Epithelial cell of proximal tubule (primary cell): Measurements from ENCODE around the gene PAPOLB. TPM values are rescaled to one million over a fixed set of nuclear protein-coding genes. Genes with fewer than 3 reads are reported as not detected.
A peak's percentile ranks its signal among the peaks of the same experiment; 100 is the strongest.

Experiments used
- DNase-seq: peaks from one replicate; pipeline ENCODE4 v3.0.0-alpha.2; 2011; ENCODE audit warnings: low read depth
- H3K4me3 ChIP-seq: 2 replicates; pipeline ENCODE4 v1.5.1; 2011; ENCODE audit warnings: low read depth, mild to moderate bottlenecking, low read length
- CTCF ChIP-seq: conservative IDR thresholded peaks from 2 replicates; pipeline ENCODE4 v1.5.1; 2012; ENCODE audit warnings: low read depth, mild to moderate bottlenecking, low read length
- total RNA-seq: library from RNA; depleted of rRNA; stranded (reverse); fragments of >200 nt; gene quantifications from 2 replicates; pipeline ENCODE4 v1.2.3, GENCODE V29; 2015

Gene PAPOLB
- 0.07 TPM in 1 of 2 replicates, not detected in the other for total RNA-seq

DNA sequence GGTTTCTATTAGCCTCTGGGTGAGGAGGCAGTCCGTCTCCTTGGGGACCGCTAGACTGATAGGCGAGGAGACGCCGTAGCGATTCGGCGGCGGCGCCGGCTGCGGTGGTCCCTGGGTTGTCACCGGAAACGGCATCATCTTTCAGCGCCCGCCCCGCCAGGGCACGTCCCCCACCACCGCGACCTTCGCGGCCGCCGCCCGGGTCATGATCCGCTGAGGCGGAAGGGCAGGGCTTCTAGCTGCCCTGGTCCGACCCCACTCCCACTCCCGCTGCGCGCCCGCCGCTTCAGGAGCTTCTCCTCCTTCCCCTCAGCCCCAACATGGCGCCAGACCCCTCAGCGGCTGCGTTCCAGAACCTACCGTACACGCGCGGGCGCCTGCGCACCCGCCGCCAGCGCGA lies at the start of gene PAPOLB:
TSS of gene PAPOLB (minus strand) at position 358 of the 400 bp plus-strand sequence. CDS start at position 138, 220 bp downstream.
- no peak for TF ChIP-seq CTCF
- H3K4me3 ChIP-seq = peak within 1 kb of the TSS; percentile 8
- DNase-seq = no peak

GRCh38 chr7:4911111-4911828 lies 49.4 kb upstream of the PAPOLB start:
- DNase-seq = no peak
- TF ChIP-seq CTCF = no peak
- no peak overlapping the region for H3K4me3 ChIP-seq

DNA sequence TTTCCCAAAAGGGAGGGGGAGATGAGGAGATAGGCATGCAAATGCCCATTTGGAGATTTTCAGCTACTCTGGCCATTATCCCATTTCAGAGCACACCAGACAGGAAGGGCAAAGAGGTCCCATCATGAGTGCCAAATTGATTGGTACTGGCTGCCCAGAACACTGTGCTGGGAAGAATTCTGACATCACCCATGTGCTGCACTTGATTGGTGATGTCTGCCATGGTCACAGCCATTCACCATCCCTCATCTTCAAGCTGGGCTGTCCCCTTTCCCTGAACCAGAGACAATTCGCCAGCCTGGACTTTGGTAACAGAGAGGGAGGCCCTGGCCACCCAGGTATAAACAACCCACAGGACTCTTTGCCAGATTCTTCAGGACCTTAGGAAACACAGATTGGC lies 44.9 kb upstream of the PAPOLB start:
- TF ChIP-seq CTCF = no peak
- no peak overlapping the region for H3K4me3 ChIP-seq
- DNase-seq = no peak

DNA sequence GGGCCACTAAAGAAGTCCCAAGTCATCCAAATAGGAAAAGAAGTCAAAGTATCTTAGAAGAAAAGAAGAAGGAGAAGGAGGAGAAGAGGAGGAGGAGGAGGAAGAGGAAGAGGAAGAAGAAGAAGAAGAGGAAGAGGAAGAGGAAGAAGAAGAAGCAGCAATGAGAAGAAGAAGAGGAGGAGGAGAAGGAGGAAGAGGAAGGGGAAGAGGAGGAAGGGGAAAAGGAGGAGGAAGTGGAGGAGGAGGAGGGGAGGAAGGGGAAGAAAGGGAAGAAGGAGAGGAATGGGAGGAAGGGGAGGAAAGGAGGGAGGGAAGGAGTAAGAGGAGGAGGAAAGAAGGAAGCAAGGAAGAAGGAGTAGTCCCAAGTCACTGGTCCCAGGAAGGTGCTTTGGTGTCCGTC lies 43.3 kb upstream of the PAPOLB start:
- H3K4me3 ChIP-seq = no peak overlapping the region
- DNase-seq = no peak
- no peak for TF ChIP-seq CTCF

- TF ChIP-seq CTCF = no peak
- no peak for DNase-seq
- no peak overlapping the region for H3K4me3 ChIP-seq
These were observed 42.5 kb upstream of the PAPOLB start for GRCh38 chr7:4904346-4904745.

- TF ChIP-seq CTCF = no peak
- no peak for DNase-seq
- no peak overlapping the region for H3K4me3 ChIP-seq
These were observed 33.9 kb upstream of the PAPOLB start for GRCh38 chr7:4895766-4896165.

DNA sequence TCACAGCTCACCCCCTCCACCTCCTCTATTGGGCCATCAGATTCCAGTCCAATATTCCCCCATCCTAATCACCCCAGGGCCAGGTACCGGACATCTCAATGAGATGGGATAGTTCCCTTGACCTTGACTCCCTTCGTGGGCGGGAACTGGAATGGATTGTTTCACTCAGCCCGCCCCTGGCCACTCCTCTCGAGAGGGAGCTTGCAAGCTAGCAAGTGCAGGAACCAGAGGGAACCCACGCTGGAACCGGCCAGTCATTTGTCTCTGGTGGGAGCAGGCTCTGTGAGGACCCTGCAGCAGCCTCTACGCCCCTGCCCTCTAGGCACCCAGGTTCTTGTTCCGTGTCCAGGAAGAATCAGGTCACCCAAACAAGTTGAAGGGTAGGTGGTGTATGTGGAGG lies 32.7 kb upstream of the PAPOLB start:
- no peak for TF ChIP-seq CTCF
- no peak for DNase-seq
- H3K4me3 ChIP-seq = no peak overlapping the region
